HFF-Myc (cell line): Measurements from ENCODE around the gene SMIM5.

ENCODE experiments used
- DNase-seq: peaks from one replicate; pipeline ENCODE4 v3.0.0-alpha.2; 2011; ENCODE audit warnings: low read depth; ENCODE audit errors: extremely low read depth
- H3K4me3 ChIP-seq: replicated peaks from 2 replicates; pipeline ENCODE4 v1.5.1; 2011; ENCODE audit warnings: low read depth, mild to moderate bottlenecking, control low read depth, low read length
- CTCF ChIP-seq: IDR thresholded peaks from 2 replicates; pipeline ENCODE4 v1.5.1; 2012; ENCODE audit warnings: mild to moderate bottlenecking, low read depth, low read length, control low read depth; ENCODE audit errors: missing control alignments

The SMIM5 gene

GRCh38 chr17:75645501-75645888 lies 12.3 kb downstream of the SMIM5 start:
- no peak overlapping the region for H3K4me3 ChIP-seq
- no peak for DNase-seq
- no peak for TF ChIP-seq CTCF

- no peak overlapping the region for H3K4me3 ChIP-seq
- DNase-seq, result no peak
- TF ChIP-seq CTCF, result no peak
These were observed 12.8 kb downstream of the SMIM5 start for GRCh38 chr17:75645889-75646637.

- no peak for DNase-seq
- no peak overlapping the region for H3K4me3 ChIP-seq
- no peak for TF ChIP-seq CTCF
These were observed 13.4 kb downstream of the SMIM5 start for GRCh38 chr17:75646638-75646992.

GRCh38 chr17:75647061-75647460 lies 13.8 kb downstream of the SMIM5 start:
- no peak for TF ChIP-seq CTCF
- no peak overlapping the region for H3K4me3 ChIP-seq
- DNase-seq, result no peak

GRCh38 chr17:75647921-75648320 lies 14.7 kb downstream of the SMIM5 start:
- TF ChIP-seq CTCF, result no peak
- no peak overlapping the region for H3K4me3 ChIP-seq
- no peak for DNase-seq

DNA sequence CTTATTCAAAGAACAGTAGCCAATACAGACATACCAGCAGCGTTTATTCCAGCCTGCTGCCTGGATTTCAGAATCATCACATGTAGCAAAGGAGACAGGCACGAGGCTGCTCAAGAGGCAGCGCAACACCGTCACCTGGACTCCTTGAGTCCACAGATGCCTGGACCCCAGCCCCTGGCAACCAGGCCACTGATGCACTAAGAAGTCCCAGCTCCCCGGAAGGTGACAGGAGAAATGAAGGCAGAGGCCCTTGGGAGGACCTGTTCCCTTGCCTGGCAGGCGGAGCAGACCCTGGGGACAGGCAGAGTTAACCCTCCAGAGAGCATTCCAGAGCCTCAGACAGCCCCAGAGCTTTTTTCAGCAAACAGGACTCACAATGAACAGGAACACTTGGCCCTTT lies 16.5 kb downstream of the SMIM5 start:
- H3K4me3 ChIP-seq, result no peak overlapping the region
- no peak for DNase-seq
- no peak for TF ChIP-seq CTCF

GRCh38 chr17:75650874-75651273 lies 17.6 kb downstream of the SMIM5 start:
- H3K4me3 ChIP-seq, result no peak overlapping the region
- DNase-seq, result no peak
- no peak for TF ChIP-seq CTCF
